ENCODE data around the gene DNAH3. TPM values are rescaled to one million over a fixed set of nuclear protein-coding genes. Genes with fewer than 3 reads are reported as not detected.

The DNAH3 gene
- total RNA-seq, 2 donors from 2014 or later, result 0.02 TPM; not detected in 1

- ATAC-seq (replicated peaks in 1 of 2) (no peak), DNase-seq (no peak)
- H3K27me3 Mint-ChIP-seq (ENCODE audit: low read depth), result no peaks in the 10 kb centered on the region
- peaks cover 12 to 21% of the 10 kb centered on the region in 2 donors for H3K36me3 Mint-ChIP-seq (ENCODE audit: insufficient read depth in 2 of 2)
- peaks cover 44% of the 10 kb centered on the region for H3K4me1 Mint-ChIP-seq (ENCODE audit: low read depth)
- peak overlapping the region; percentile 11 to 90 for H3K4me3 Mint-ChIP-seq
- H3K27ac Mint-ChIP-seq, result no peak overlapping the region
- H3K9me3 Mint-ChIP-seq, result no peaks in the 10 kb centered on the region
Measured at GRCh38 chr16:20897922-20898321, 252.7 kb downstream of the DNAH3 start.

- no peak for DNase-seq
- ATAC-seq (replicated peaks in 1 of 2), result no peak
- peaks cover 12 to 18% of the 10 kb centered on the region in 2 donors for H3K36me3 Mint-ChIP-seq (ENCODE audit: insufficient read depth in 2 of 2)
- H3K27me3 Mint-ChIP-seq (ENCODE audit: low read depth), result no peaks in the 10 kb centered on the region
- peak overlapping the region in 1 of 2 donors; percentile 90 for H3K4me3 Mint-ChIP-seq
- no peaks in the 10 kb centered on the region for H3K9me3 Mint-ChIP-seq
- no peak overlapping the region for H3K27ac Mint-ChIP-seq
- peaks cover 38% of the 10 kb centered on the region for H3K4me1 Mint-ChIP-seq (ENCODE audit: low read depth)
Measured at GRCh38 chr16:20897253-20897897, 253.3 kb downstream of the DNAH3 start.

GRCh38 chr16:20894388-20894787 is 256.3 kb downstream of the DNAH3 start:
- Mint-ChIP-seq H3K4me1 (ENCODE audit: low read depth) (peaks cover 27% of the 10 kb centered on the region), H3K4me3 (no peak overlapping the region), H3K27ac (no peak overlapping the region), H3K36me3 (ENCODE audit: insufficient read depth in 2 of 2) (peaks cover 2 to 6% of the 10 kb centered on the region in 2 donors), H3K9me3 (no peaks in the 10 kb centered on the region), H3K27me3 (ENCODE audit: low read depth) (no peaks in the 10 kb centered on the region)
- ATAC-seq (replicated peaks in 1 of 2) (no peak), DNase-seq (no peak)

GRCh38 chr16:20889625-20890275 is 260.9 kb downstream of the DNAH3 start:
- no peak for DNase-seq
- H3K27ac Mint-ChIP-seq, result no peak overlapping the region
- no peaks in the 10 kb centered on the region for H3K27me3 Mint-ChIP-seq (ENCODE audit: low read depth)
- ATAC-seq (replicated peaks in 1 of 2), result no peak
- H3K4me1 Mint-ChIP-seq (ENCODE audit: low read depth), result peaks cover 24% of the 10 kb centered on the region
- H3K9me3 Mint-ChIP-seq, result no peaks in the 10 kb centered on the region
- peaks cover 0 to 7% of the 10 kb centered on the region in 2 donors for H3K36me3 Mint-ChIP-seq (ENCODE audit: insufficient read depth in 2 of 2)
- H3K4me3 Mint-ChIP-seq, result no peak overlapping the region

- Mint-ChIP-seq H3K9me3 (no peaks in the 10 kb centered on the region), H3K27ac (no peak overlapping the region), H3K4me1 (ENCODE audit: low read depth) (peaks cover 40% of the 10 kb centered on the region), H3K27me3 (ENCODE audit: low read depth) (no peaks in the 10 kb centered on the region), H3K36me3 (ENCODE audit: insufficient read depth in 2 of 2) (peaks cover 0 to 2% of the 10 kb centered on the region in 2 donors), H3K4me3 (no peak overlapping the region)
- DNase-seq, result no peak
- peak in 1 of 2 donors; percentile 37 for ATAC-seq (replicated peaks in 1 of 2)
Measured at GRCh38 chr16:20887207-20887606, 263.4 kb downstream of the DNAH3 start.

- H3K27ac Mint-ChIP-seq, result no peak overlapping the region
- no peaks in the 10 kb centered on the region for H3K9me3 Mint-ChIP-seq
- peak overlapping the region in 1 of 2 donors; percentile 25 for H3K4me3 Mint-ChIP-seq
- DNase-seq (no peak), ATAC-seq (replicated peaks in 1 of 2) (no peak)
- no peaks in the 10 kb centered on the region for H3K27me3 Mint-ChIP-seq (ENCODE audit: low read depth)
- H3K36me3 Mint-ChIP-seq (ENCODE audit: insufficient read depth in 2 of 2), result peaks cover 0 to 2% of the 10 kb centered on the region in 2 donors
- H3K4me1 Mint-ChIP-seq (ENCODE audit: low read depth), result peaks cover 35% of the 10 kb centered on the region
Measured at GRCh38 chr16:20886320-20886719, 264.3 kb downstream of the DNAH3 start.

- Mint-ChIP-seq H3K4me1 (ENCODE audit: low read depth) (peaks cover 43% of the 10 kb centered on the region), H3K27ac (peak overlapping the region; percentile 65), H3K27me3 (ENCODE audit: low read depth) (no peaks in the 10 kb centered on the region), H3K4me3 (peak overlapping the region; percentile 2 to 69), H3K36me3 (ENCODE audit: insufficient read depth in 2 of 2) (peaks cover 0 to 2% of the 10 kb centered on the region in 2 donors), H3K9me3 (no peaks in the 10 kb centered on the region)
- peak; percentile 24 to 30 for DNase-seq
- peak; percentile 79 to 84 for ATAC-seq (replicated peaks in 1 of 2)
Measured at GRCh38 chr16:20884240-20884556, 266.4 kb downstream of the DNAH3 start.

GRCh38 chr16:20883554-20884239 is 266.9 kb downstream of the DNAH3 start:
- Mint-ChIP-seq H3K27me3 (ENCODE audit: low read depth) (no peaks in the 10 kb centered on the region), H3K36me3 (ENCODE audit: insufficient read depth in 2 of 2) (peaks cover 0 to 2% of the 10 kb centered on the region in 2 donors), H3K4me3 (peak overlapping the region; percentile 2 to 69), H3K27ac (peak overlapping the region; percentile 65), H3K4me1 (ENCODE audit: low read depth) (peaks cover 48% of the 10 kb centered on the region), H3K9me3 (no peaks in the 10 kb centered on the region)
- DNase-seq (no peak), ATAC-seq (replicated peaks in 1 of 2) (peak; percentile 31 to 52)

Other genes with a start within 250 kb of the DNAH3 start
- gene LDAF1, start 7.8 kb upstream of the DNAH3 start, total RNA-seq, result 10 to 100 TPM; 10.4 to 12.2 TPM
- gene ZP2, start 60.7 kb upstream of the DNAH3 start, total RNA-seq, result not detected
- not detected for gene ANKS4B, start 82.9 kb upstream of the DNAH3 start, total RNA-seq
- gene CRYM, start 127.4 kb upstream of the DNAH3 start, total RNA-seq, result not detected